NK-92 (cell line): ENCODE data around the gene BSND.
"Not testable (repeated sequence)": the region's sequence is repeated elsewhere in the genome, so short reads cannot be mapped to it uniquely, and the experiment has no call there.

Experiments
- DNase-seq: peaks from one replicate; lab custom pipeline; 2025; ENCODE audit not compliant: unreplicated experiment; lab: John Stamatoyannopoulos, UW

The BSND gene

DNA sequence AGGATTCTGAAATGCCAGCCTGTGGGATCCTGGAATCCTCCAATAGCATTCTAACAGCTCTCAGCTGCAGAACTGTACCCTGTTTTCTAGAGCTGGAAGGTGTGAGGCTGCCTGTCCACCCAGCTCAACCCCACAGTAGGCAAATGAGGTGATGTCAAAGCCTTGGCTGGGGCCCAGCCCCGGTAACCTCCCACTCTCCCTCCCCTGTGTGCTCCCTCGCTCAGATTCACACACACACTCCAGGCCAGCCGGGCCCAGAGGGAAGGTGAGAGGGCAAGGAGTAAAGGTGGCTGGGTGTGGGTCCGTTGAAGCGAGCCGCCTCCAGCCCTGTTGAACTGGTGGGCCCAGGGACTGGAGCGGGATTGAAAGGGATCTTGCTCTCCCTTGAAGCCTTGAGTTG lies at the start of gene BSND:
BSND (plus strand) TSS at position 257 of the 400 bp plus-strand sequence. CDS start 254 bp downstream, outside the sequence.
- DNase-seq, result no peak

DNA sequence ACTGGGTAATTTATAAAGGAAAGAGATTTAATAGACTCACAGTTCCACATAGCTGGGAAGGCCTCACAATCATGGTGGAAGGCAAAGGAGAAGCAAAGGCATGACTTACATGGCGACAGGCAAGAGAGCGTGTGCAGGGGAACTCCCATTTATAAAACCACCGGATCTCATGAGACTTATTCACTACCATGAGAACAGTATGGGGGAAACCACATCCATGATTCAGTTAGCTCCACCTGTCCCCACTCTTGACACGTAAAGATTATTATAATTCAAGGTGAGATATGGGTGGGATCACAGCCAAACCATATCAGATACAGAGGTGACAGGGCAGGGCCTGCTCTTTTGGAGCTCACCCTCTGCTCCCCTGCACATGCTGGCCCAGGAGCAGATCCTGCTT lies 49.7 kb upstream of the BSND start:
- no peak for DNase-seq

DNA sequence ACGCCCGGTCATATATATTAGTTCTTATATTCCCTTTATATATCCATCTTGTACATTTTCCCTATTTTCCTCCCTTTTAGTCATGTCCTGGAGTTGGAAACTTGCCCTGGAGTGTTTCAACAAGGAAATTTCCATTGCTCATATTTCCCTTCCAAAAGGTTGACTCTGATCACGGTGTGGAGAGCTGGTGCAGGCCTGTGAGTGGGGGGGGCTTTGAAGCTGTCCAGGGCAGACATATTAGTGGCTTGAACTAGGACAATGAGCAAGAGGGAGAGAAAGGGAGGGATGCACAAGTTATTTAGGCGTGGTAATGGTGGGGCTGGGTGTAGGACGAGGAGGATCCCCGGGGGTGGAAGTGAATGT lies 48.7 kb upstream of the BSND start:
- no peak for DNase-seq

DNA sequence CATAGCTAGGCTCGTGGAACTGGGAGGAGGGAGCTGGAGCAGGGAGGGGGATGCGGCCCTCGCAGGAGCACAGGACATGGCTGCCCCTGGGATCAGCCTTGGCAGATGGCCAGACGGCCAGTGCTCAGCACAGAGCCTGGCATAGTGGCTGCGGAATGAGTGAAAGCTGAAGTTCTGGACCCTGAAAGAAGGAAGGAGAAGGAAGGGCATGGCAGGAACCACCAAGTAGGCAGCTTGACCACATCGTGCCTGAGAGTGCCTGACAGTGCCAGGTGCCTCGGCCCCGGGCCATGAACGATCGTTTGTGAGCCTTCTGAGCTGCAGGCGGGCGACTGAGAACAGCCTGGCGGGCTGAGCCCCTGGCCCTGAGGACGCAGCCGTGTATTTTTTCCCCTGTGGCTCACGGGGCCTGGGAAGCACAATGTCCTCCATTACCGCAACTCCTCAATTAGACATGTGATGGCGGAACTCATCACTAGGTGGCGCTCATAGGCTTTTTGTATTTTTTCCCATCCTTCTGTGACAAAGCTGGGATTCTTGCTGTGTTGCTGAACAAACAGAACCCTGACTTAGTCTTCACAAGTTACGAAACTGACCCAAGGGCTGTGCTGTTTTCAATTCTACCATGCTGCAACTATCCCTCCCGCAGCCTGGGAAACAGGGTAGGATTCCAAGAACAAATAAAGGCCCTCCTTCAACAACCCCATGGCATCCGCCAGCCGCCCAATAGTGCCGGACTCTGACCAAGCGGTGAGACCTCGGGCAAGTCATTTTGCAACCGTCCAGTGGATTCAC lies 48.2 kb upstream of the BSND start:
- DNase-seq, result no peak

DNA sequence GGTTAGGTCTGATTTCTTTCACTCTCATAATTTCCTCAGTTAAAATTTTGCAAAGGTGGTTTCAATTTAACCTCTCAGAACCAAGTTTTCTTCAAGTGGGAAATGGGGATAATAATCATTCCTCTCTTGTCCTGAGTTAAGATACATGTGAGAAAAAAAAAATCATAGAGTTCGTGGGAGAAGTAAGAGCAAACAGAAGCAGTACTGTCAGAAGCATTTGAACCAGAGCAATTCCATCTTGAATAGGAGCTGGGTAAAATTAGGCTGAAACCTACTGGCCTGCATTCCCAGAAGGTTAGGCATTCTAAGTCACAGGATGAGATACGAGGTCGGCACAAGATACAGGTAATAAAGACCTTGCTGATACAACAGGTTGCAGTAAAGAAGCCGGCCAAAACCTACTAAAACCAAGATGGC lies 46.9 kb upstream of the BSND start:
- no peak for DNase-seq

DNA sequence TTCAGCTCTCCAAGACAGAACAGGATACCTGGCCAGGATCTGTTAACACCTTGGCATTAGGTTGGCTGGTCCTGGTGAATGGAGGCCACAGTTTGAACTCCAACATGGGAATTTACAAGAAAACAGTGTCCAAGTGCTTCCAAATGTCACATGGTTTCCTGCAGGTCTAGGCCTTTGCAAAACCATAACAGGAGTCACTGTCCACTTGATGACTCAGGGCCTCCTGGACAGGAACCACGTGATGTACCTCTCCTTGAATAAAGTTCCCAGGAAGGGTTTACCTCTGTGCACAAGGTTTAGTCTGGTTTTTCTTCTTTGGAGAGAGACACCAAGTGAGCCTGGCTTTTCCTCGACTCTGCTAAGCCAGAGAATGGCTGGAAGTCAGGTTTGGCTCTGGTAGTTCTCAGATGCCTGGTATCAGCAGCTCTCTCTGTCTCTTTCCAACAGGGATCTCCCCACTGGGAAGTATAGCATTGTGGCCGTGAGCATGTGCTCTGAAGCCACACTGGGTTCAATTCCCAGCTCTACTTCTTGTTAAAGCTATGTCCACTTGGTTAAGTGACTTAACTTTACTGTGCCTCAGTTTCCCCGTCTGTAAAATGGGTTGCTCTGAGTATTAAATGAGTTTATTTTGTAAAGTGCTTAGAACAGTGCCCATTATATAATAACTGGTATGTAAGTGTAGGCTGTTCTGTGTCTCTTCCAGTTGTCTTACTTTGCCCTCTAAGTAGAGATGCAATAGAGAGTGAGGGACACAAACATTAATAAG lies 45.6 kb upstream of the BSND start:
- no peak for DNase-seq

DNA sequence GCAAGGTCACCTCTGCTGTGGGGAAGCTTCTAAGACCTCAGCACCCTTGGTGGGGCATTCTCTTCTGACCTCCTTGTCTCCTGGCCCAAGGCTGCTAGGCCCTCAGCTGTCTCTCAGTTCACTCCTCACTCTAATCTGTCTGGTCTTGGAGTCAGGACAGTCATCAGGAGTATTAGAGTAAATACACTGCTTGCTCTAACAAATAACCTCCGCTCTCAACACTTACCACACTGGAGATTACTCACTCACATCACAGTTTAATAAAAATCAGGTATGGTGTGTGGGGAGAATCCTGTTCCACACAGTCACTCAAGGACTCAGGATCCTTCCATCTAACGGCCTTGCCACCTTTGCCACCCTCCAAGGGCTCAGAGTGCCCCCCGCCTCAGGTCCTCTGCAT lies 44.9 kb upstream of the BSND start:
- DNase-seq, result no peak

DNA sequence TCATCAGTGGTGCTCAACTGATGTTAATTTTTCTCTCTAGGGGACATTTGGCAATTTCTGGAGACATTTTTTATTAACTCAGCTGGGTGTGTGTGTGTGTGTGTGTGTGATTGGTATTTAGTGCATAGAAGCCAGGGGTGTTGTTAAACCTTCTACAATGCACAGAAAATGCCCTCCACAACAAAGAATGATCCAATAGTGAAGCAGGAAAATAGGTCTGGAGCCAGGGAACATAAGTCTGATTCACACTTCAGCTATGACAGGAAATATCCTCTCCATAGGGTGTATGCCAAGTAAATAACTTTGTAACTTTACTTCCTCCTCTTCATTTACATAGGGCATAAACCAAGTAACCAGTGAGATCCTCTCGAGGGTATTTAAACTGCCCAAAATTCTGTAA lies 43.4 kb upstream of the BSND start:
- DNase-seq, result no peak

DNA sequence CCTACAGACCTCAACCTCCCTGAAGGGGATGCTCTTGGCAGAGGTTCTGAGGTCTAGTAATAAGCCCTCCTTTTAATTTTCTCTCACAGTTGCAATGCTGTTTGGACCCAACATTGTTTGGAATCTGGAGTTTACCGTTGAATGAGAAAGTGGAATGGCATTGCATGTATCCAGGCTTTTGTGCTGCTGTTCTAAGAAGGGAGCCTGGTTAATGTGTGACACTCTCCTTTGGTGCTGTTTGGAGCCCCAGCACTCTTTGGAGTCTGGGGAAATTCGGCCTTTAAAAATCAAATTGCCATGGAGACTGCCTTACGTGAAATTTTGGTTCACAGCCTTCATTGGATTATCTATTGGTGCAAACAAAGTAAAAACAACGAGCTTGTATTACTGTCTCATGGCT lies 42.0 kb upstream of the BSND start:
- DNase-seq, result no peak

DNA sequence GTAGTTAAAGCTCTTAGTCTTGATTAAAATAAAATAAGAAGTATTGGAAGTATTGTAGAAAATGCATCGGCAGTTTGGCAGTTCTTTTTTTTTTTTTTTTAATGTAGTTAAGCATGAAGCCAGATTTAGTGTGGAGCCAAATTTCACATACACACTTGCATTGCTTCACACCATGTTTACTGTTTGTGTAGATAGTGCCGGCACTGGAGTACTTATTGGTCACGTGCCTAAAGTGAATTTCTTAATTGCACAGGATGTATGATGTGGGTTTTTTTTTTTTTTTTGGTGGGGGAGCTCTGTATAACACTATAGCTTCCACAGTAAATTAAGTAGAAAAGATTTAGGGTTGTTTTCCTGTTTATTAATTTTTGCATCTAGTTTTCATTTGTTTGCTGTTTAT lies 39.5 kb upstream of the BSND start:
- DNase-seq, result no peak

DNA sequence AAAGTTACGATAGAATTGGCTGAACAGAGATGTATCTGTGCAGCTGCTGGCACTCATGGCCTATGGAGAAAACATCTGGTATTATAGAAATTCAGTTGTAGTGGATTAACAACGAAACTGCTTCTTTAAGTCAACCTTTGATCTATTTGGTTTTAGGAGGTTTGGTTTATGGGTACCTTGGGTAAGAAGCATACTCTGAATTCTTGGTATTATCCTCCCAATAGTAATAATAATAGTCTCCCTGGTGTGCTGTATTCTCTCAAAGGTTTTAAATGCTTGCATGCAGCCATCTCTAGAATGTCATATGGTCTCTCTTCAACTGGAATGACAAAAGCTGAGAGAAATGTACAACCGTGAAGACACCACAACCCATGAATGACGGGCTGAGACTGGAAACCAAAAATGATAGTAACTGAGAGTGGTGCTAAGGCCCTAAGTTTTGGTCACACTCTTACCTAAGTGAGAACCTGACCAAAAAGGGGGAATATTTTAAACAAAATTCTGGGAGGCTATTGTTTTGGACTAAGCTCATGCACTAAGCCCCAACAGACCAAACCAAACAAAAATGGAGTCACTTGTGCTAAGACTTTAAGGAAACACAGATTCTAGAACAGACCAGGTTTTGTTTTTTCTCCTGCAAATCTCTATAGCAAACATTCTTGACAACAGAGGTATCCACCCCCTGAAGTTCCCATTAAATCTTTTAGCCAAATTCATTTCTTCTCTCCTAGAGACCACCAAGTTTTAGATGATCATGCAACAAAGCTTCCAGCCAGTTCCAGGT lies 35.9 kb upstream of the BSND start:
- no peak for DNase-seq

DNA sequence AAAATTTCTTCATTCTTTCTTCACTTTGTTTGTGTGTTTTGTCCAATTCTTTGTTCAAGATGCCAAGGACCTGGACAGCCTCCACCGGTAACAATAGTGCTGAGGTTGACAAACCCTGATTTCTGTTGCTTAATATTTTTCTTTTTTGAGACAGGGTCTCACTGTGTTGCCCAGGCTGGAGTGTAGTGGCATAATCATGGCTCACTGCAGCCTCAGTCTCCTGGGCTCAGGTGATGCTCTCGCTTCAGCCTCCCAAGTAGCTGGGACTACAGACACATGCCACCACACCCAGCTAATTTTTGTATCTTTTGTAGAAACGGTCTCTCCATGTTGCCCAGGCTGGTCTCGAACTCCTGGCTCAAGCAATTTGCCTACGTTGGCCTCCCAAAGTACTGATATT lies 34.9 kb upstream of the BSND start:
- not testable (repeated sequence) for DNase-seq

DNA sequence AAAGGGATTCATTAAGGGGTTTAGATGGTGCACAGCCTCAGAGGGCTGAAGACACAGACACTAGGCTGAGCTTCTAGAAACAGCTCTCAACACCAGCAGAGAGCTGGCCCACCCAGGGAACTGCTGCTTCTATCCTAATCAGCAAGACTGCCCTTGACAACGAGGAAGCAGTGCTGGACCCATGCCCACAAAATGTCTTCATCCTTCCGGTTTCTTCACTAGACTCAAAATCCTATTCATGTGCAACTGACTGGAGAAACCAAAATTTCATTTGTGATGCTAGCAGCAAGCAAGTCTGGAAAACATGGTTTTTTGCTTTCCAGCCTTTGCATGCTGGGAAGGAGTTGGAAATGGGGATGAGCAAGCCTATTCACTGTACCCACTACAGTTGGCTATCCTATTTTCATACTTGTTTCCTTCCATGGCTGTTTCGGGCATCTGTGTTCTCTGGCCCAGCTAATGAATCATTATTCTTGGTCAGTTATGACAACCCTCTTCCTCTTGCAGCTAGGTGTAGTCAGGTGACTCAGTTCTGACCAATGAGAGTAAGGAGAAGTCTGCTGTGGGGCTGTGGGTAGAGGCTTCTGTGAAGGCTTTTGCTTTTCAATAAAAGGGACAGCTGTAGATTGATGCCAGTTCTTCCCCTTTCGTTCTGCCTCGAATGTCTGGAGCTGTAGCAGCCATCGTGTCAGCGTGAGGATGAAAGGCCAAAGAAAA lies 33.0 kb upstream of the BSND start:
- DNase-seq, result no peak

DNA sequence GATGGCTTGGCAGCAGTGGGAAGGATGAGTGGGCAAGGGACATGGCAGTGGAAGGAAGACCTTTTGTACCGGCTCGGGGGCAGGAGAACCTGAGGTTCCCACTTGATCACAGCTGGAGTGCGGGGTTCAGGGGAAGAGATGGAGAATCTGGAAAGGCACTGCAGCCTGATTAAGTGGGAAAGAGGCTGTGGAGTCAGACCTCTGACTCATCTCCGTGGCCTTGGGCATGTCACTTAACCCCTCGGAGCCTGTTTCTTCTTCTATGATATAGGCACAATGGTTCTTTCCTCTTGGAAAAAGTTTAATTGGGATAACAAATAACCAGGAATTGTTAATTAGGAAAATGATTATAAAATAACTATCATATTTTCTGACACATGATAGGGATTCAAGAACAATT lies 31.4 kb upstream of the BSND start:
- DNase-seq, result no peak

DNA sequence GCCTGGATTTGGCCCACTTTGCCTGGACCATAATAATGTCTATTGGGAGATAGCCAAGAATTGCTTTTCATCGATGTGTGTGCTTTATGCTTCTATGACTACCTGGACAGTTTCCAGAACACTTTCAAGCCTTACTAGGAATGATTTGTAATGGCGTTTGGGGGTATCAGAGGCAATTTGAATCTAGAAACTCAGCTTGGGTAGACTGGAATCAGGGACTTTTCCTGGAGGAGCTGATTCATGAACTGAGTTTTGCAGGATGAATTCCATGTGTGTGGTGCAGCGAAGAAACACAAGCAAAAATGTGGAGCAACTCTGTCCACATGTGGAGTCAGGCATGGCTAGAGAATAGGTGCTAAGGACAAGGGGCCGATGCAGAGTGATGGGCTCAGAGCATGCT lies 30.2 kb upstream of the BSND start:
- no peak for DNase-seq

DNA sequence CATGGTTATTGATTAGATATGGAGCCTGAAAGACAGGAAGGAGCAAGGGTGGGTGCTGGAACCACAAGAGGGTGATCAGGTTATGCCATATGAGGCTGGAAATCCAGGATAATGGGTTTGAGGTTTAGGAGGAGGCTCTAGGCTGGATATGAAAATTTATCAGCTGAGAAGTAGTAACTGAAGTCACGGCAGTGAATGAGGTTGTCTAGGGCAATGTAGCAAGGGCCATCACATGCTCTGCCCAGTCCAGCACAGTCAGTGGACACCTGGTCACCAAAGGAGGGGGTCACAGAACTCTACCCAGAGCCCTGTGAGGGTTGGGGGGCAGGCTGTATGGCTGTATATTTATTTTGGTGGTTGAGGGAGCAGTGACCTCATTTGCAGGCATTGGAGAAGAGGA lies 28.9 kb upstream of the BSND start:
- no peak for DNase-seq

DNA sequence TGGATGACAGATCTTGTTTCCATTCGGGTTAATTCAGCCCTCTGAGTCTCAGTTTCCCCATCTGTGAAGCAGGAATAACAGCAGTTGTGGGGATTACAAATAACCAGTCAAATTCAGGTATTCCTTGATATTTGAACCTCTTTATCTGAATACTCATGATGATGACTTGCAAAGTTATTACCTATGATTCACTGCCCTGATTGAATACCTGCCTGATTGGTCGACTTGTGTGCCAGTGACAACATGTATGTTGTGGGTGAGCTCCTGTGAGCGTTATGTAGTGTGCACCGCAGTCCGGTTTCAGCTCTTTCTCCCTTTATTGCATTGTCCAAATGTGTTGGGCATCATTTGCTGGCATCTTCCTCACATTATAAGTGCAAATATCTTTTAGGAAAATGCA lies 27.8 kb upstream of the BSND start:
- DNase-seq, result no peak

DNA sequence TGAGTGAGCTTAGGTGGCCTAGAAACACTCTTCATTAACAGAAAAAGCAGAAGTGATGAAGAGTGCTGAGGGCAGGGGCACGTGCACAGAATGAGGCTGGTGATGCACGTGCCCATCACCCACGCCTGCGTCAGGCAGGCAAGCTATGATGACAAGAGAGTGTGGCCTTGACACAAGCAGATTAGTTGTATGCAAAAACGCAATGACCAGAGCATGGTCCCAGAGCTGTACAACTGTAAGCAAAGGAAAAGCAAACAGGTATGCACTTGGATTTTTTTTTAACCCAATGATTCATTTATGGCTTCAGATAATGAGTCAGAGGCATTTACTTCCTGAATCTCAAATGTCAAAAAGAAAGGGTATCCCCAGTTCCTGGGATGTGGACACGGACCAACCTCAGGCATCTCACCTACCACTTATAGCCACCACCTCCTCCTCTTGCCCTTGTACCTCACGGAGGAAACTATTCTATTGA lies 27.4 kb upstream of the BSND start:
- DNase-seq, result no peak

DNA sequence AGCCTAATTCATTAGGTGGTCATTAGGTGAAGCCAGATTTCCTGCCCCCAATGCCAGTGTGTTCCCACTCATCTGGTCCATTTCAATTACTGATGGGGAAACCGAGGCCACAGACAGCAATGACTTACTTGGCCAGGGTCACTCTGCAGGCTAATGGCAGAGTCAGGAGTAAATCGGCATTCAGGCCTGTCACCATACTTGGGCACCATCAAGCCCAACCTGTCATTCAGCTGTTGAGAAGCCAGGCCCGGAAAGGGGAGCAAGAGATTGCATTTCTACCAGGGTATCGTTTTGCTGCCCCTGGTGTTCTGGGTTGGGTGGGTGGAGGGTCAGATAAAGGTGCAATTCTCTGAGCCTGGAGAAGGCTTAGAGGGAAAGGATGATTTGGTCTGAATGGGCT lies 26.3 kb upstream of the BSND start:
- no peak for DNase-seq

DNA sequence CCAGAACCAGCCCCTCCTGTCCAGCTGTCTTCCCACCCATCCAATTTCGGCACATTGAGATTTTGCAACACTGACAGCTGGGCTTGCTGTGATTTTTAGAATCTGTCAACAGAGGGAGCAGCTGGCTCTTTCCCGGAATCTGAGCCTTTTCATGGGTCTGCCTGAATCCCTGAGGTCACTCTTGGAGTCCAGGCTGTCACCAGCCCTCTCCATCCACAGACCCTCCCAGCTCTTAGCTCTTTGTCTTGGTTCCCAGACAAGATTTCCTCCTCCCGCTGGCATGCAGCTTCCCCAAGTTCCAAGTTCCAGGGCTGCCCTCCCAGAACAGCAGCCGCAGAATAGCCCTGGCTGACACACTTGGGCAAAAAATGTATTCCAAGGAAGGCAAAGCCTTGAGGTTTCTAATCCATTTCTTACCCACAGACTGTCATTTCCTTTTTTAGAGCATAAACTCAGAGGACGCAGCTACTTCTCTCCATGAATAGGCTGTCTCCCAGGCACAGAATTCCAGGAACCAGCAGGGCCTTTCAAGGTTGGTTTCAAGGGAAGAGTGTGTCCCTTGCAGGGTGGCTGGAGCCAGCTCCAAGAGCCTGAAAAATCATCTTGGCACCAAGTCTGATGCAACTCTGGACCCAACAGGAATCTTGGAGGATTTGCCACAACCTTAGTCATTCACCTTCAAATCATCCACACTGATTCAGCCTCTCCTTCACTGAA lies 25.4 kb upstream of the BSND start:
- DNase-seq, result no peak
